GM10266 (cell line): Measurements from ENCODE around the gene ANKRD11.

Source experiments
- DNase-seq: peaks from one replicate; pipeline ENCODE4 v3.0.0; 2012; ENCODE audit errors: extremely low spot score
- TF ChIP-seq, protein P1 (sequence below): IDR thresholded peaks from 2 replicates; pipeline ENCODE4 v1.5.1; 2012; ENCODE audit warnings: mild to moderate bottlenecking, low read depth; ENCODE audit not compliant: control insufficient read depth, insufficient read depth; ENCODE audit errors: missing control alignments

The ANKRD11 gene

DNA sequence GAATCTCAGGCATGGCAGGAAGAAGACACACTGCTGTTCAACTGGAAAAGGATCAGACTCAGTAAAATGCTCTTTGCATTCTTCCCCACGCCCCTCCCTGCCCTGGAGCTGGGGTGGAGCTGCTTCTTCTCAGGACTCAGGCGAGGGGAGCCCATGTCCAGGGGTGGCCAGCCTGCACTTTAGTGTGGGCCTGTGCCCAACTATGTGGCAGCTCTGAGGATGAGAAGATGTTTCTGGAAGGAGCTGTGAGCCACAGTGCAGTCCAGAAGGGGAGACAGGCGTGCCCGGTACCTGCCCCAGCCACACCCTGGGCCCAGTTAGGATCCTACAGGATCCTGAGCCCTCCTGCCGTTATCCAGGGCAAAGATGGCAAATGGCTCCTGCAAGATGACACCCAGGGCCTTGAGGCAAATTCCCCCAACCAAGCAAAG is 120.3 kb downstream of the ANKRD11 start:
- DNase-seq: no peak
- TF ChIP-seq, protein P1, sequence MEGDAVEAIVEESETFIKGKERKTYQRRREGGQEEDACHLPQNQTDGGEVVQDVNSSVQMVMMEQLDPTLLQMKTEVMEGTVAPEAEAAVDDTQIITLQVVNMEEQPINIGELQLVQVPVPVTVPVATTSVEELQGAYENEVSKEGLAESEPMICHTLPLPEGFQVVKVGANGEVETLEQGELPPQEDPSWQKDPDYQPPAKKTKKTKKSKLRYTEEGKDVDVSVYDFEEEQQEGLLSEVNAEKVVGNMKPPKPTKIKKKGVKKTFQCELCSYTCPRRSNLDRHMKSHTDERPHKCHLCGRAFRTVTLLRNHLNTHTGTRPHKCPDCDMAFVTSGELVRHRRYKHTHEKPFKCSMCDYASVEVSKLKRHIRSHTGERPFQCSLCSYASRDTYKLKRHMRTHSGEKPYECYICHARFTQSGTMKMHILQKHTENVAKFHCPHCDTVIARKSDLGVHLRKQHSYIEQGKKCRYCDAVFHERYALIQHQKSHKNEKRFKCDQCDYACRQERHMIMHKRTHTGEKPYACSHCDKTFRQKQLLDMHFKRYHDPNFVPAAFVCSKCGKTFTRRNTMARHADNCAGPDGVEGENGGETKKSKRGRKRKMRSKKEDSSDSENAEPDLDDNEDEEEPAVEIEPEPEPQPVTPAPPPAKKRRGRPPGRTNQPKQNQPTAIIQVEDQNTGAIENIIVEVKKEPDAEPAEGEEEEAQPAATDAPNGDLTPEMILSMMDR: no peak

- TF ChIP-seq, protein P1: no peak
- DNase-seq: no peak
Observed at GRCh38 chr16:89369266-89369895, 121.0 kb downstream of the ANKRD11 start.

DNA sequence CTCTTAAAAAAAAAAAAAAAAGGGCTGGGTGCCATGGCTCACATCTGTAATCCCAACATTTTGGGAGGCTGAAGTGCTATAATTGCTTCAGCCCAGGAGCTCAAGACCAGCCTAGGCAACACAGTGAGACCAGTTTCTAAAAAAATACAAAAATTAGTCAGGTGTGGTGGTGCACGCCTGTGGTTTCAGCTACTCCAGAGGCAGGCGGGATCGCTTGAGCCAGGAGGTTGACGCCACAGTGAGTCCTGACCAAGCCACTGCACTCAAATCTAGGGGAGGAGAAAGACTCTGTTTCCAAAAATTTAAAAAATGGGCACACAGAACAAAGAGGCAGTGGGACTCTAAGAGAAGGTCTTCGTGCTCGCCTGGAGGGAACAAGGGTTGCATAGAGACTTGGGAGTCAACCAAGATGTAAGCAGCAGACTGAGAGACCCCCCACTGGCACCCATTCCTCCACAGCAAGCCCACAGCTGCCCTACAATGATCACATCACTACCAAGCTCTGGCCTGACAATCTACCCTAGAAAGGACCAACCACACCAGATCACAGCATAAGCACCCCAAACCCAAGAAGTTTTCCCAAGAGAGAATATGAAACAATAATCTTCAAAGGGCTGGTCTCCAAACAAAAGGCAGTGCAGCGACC is 121.6 kb downstream of the ANKRD11 start:
- TF ChIP-seq, protein P1: no peak
- no peak for DNase-seq

- TF ChIP-seq, protein P1: no peak
- DNase-seq: no peak
Observed at GRCh38 chr16:89367538-89367915, 122.8 kb downstream of the ANKRD11 start.

GRCh38 chr16:89366561-89367537 is 123.5 kb downstream of the ANKRD11 start:
- TF ChIP-seq, protein P1: no peak
- no peak for DNase-seq

GRCh38 chr16:89365996-89366395 is 124.4 kb downstream of the ANKRD11 start:
- TF ChIP-seq, protein P1: no peak
- DNase-seq: no peak
